ENCODE measurements around the gene ENPP1. TPM values are rescaled to one million over a fixed set of nuclear protein-coding genes. Genes with fewer than 3 reads are reported as not detected.
"Not testable (repeated sequence)": the region's sequence is repeated elsewhere in the genome, so short reads cannot be mapped to it uniquely, and the experiment has no call there.

ENPP1 gene
- total RNA-seq, 1 donor from 2014 or later = 32.1 TPM

DNA sequence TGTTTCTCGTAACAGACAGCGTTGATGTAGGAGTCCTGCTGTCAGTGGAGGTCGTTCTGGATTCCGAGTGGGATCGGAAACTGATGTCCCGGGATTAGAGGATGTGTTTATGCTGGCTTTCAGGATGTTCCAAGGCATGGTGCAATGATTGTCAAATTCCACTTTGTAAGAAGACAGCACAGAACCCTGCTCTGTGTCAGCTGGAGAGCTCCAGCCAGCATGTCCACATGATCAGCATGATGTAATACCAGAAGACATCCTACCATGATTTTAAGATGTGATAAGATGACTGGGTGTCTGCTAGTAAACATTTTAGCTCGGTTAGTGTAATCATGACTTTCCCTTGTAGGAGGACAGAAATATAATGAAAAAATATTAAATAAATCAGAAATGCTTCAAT, 20.3 kb downstream of the ENPP1 start:
- no peak for DNase-seq (ENCODE audit: low spot score)

DNA sequence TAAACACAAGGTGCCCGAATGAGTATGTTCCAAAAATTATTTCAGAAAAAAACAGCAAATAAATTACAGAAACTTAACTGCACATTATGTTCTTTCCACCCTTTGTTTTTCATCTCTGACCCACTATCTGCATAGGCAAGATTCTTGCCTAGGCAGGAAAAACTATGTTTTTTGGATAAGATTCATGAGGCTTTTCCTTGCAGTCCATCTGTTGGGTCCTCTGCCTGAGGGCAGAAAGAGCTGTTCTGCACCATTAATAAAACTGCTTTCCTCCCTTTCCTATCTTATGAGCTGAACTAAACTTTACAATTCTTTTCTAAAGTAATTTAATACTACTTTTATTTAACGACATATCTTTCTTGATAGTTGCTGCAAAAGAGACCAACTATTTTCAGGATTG, 21.1 kb downstream of the ENPP1 start:
- DNase-seq (ENCODE audit: low spot score) = no peak

GRCh38 chr6:131831392-131831791, 23.6 kb downstream of the ENPP1 start:
- DNase-seq (ENCODE audit: low spot score) = no peak

DNA sequence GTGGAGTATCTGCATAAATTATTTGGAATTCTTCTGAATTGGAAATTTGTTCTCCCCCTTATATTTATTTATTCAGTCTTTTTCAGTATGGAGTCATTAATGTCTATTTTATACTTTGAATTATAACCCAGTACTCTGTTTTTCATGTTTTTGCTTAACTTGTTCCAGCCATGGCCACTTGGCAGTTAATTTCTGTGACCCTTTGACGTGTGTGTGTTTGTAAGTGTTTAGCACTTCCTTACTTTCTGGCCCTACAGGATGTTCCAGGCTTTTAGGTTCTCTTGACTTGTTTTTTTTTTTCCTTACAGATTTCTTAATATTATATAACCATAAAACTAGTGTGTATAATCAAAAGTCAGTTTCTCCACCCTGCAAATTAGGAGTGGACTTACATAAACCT, 24.1 kb downstream of the ENPP1 start:
- no peak for DNase-seq (ENCODE audit: low spot score)

DNA sequence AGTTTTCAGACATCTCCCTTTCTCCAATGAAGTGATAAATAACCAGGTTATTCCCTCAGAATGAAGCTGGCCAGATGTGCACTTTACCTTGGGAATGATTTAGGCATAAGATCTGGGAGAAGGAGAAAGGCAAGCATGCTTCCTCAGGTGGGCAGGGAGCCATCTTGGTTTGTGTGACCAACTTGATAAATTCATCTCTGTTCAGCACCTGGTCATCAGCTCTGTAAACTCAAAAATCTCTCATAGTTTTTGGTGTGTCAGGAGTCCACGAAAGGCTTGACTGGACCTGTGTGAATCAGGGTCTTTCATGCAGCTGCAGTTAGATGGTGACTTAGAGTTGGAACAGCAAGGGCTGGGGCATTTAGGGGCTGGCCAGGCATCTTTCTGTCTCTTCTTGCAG, 24.5 kb downstream of the ENPP1 start:
- DNase-seq (ENCODE audit: low spot score) = no peak

- no peak for DNase-seq (ENCODE audit: low spot score)
Observed at GRCh38 chr6:131838051-131838450, 30.2 kb downstream of the ENPP1 start.

DNA sequence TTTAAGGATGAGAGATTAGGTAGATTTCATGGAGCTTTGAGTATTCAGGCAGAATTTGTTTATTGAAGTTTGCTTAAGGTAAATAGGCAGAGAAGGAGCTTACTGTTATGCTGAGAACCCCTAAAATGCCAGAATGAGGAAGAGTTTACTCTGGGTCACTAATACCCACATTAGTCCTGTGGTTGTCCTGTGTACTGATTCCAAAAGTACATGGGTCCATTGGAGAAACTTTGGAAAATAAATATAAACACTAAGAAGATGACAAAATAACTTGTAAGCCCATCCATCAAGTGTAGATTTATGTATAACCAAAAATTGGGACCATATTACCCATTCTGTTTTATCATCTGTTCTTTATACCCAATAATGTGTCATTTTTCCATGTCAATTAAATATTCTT, 31.6 kb downstream of the ENPP1 start:
- no peak for DNase-seq (ENCODE audit: low spot score)

- no peak for DNase-seq (ENCODE audit: low spot score)
Observed at GRCh38 chr6:131840441-131840840, 32.6 kb downstream of the ENPP1 start.

- DNase-seq (ENCODE audit: low spot score) = no peak
Observed at GRCh38 chr6:131840936-131841583, 33.2 kb downstream of the ENPP1 start.

GRCh38 chr6:131843768-131844167, 35.9 kb downstream of the ENPP1 start:
- no peak for DNase-seq (ENCODE audit: low spot score)

- DNase-seq (ENCODE audit: low spot score) = no peak
Observed at GRCh38 chr6:131844243-131844841, 36.5 kb downstream of the ENPP1 start.

- DNase-seq (ENCODE audit: low spot score) = no peak
Observed at GRCh38 chr6:131846023-131846663, 38.3 kb downstream of the ENPP1 start.

- DNase-seq (ENCODE audit: low spot score) = no peak
Observed at GRCh38 chr6:131846905-131847304, 39.1 kb downstream of the ENPP1 start.

DNA sequence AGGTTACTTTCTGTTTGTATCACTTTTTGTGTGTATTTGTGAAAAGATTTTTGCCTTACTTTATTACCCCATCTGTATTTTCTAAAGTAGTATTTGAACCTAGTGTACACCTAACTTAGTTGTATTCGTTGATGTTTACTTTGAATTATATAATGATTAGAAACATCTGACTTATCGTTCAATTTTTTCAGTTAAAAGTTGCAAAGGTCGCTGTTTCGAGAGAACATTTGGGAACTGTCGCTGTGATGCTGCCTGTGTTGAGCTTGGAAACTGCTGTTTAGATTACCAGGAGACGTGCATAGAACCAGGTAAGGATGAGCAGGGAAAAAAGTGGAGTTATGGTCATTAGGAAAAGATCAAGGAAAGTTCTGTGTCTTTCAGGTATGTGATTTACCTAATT, 42.0 kb downstream of the ENPP1 start:
- DNase-seq (ENCODE audit: low spot score) = no peak

GRCh38 chr6:131851049-131851769, 43.4 kb downstream of the ENPP1 start:
- no peak for DNase-seq (ENCODE audit: low spot score)

GRCh38 chr6:131852200-131852599, 44.4 kb downstream of the ENPP1 start:
- no peak for DNase-seq (ENCODE audit: low spot score)

DNA sequence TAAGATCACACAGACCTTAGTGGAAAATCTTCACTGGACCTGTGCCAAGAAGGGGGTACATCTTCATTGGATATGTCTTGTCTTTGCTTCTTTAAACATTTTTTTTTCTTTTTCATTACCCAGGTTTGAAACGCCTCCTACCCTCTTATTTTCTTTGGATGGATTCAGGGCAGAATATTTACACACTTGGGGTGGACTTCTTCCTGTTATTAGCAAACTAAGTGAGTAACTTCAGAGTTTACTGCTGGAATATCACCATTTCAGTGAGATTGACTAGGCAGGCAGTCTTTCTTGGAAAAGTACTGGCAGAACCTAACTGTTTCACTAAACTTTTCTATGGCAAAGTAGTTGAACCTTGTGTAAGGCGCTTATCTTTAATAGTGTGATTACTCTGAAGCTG, 47.0 kb downstream of the ENPP1 start:
- no peak for DNase-seq (ENCODE audit: low spot score)

GRCh38 chr6:131858765-131859415, 51.1 kb downstream of the ENPP1 start:
- no peak for DNase-seq (ENCODE audit: low spot score)

DNA sequence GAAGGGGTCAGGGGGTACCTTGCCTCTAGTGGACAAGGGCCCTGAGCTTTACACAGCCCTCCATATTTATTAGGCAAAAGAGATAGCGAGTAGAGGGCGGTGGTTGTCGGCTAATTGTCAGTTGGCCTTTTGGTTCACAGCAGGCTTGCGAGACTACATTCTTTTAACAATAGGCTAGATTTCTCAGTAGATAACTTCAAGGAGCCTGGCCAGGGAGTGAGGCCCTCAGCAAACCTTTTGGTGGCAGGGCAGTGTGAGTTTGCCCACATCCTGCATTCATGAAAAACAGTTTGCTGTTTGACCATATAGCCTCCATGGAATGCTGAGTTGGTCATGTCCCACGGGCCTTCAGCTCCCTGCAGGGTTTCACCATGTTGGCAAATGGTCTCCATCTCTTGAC, 51.8 kb downstream of the ENPP1 start:
- not testable (repeated sequence) for DNase-seq (ENCODE audit: low spot score)

DNA sequence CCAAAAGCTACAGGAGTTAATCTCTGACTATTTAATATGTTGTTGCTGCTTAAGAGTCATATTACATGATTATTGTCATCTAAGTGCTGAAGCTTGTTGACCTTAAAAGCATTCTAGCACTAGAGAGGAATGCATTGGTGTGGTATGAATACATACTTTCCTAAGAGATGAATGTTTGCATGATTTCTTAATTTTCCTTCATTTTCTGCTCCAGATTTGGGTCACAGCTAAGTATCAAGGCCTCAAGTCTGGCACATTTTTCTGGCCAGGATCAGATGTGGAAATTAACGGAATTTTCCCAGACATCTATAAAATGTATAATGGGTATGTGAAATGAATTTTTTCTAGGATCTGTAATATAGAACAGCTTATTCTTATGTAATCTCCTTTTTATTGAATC, 53.6 kb downstream of the ENPP1 start:
- no peak for DNase-seq (ENCODE audit: low spot score)

- no peak for DNase-seq (ENCODE audit: low spot score)
Observed at GRCh38 chr6:131862476-131862875, 54.7 kb downstream of the ENPP1 start.

DNA sequence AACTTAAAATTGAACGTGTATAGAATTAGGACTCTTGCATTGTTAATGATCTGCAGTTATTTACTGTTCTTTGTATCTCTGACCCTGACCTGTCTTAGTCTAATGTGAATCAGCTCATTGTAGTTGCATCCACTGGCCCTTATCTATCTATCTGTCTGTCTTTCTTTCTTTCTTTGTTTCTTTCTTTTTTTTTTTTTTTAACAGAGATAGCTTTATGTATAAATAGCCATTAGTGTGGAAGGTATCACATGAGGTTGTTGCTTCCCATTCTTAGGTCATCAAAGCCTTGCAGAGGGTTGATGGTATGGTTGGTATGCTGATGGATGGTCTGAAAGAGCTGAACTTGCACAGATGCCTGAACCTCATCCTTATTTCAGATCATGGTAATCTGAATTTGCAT, 59.9 kb downstream of the ENPP1 start:
- DNase-seq (ENCODE audit: low spot score) = no peak

Measured in mesenteric fat pad (tissue), 1 donor.